ENCODE results near the gene GGCX.

Gene GGCX

DNA sequence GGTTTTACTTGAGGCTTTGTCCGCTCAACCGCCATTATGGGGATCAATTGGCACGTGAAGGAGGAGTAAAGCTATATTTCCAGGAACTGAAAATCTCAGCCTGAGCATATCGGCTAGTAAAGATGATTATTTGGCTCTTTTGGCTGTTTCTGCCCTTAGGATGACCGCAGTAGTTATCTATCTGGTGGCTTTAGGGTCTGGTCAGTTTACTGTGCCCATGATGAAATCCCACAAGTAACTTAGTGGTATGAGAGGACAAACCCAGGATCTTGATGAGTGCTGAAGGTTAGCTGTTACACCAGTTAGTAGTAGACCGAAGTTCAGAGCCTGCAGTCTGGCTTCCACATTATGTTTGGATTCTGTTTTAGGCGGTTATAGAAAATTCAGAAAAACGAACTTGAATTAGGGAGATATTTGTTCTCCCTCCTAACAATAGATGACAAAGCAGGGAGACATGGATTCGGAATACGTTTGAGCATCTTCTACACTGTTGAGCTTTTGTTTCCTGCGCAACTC lies 21.1 kb downstream of the GGCX start:
- DNase-seq = no peak

DNA sequence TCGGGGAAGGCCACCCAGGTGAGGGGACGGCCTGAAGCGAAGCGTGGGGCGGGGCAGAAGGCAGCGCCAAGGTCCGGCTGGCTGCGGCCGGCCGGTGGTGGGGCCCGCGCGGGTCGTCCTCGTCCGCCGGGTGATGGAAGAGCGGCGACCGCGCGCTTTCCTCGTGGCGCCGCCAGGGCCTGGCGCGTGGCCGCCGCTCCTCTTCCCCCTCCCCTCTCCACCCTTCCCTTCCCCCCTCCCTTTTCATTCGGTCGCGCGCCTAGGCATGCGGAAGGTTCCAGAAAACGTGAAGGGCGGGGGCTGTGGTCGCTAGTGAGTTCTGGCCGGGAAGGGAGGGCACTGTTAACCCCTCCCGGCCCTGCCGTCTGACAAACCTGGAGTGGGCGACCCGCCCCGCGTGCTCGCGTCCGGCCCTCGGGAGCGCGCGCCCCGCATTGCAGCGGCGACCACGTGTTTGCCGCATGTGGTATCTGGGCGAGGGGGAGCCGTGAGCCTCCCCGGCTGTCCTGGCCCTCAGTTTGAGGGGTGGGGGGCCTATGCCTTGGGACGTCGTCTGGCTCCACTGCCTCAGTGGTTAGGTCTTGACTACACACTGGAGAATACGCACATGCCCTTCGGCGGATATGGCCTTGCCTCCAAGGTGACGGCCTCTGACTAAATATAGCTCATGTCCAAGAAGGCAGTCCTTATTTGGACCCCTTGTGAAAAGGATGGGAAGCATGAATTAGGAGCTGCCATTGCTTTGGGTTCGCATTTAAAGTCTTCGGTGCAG lies 21.7 kb downstream of the GGCX start:
- DNase-seq = peak; percentile 24 to 83 (median 71)

DNA sequence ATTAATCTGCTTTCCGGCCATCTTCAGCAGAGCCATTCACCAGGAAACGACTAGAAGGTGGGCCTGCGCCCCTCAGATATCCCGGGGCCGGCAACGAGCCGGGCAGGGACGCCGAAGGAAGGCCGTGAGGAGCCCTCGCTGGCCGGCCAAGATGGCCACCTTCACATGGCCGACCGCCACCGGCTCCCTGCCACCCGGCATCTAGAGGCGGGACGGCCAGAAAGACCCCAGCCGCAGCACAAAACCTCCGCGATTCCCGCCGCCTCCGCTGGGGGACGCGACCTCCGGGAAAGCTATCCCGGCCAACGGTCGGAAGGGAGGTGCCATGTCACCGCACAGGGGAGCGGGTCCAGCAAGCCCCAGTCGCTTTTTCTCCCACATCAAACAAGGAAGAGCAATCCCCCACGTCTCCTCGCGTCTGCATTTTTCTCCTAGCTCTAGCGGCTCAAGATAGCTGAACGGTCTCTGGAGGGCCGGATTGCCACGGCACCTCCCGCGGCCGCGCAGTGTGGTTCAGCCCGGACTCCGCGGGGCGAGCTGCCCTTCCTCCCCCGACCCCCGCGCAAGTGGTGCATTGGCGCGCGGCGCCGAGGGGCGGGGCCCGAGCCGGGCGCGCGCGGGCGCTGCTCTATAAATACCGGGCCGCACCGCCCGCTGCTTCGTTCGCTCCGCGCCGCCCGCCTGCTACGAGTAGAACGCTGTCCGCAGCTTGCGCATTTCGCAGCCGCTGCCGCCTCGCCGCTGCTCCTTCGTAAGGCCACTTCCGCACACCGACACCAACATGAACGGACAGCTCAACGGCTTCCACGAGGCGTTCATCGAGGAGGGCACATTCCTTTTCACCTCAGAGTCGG lies 22.6 kb downstream of the GGCX start, which contains the start of gene MAT2A:
Gene MAT2A (plus strand): TSS at position 662 of the 854 bp plus-strand sequence. CDS start 120 bp downstream, at position 782.
- DNase-seq = peak; percentile 66 to 99 (median 97)

DNA sequence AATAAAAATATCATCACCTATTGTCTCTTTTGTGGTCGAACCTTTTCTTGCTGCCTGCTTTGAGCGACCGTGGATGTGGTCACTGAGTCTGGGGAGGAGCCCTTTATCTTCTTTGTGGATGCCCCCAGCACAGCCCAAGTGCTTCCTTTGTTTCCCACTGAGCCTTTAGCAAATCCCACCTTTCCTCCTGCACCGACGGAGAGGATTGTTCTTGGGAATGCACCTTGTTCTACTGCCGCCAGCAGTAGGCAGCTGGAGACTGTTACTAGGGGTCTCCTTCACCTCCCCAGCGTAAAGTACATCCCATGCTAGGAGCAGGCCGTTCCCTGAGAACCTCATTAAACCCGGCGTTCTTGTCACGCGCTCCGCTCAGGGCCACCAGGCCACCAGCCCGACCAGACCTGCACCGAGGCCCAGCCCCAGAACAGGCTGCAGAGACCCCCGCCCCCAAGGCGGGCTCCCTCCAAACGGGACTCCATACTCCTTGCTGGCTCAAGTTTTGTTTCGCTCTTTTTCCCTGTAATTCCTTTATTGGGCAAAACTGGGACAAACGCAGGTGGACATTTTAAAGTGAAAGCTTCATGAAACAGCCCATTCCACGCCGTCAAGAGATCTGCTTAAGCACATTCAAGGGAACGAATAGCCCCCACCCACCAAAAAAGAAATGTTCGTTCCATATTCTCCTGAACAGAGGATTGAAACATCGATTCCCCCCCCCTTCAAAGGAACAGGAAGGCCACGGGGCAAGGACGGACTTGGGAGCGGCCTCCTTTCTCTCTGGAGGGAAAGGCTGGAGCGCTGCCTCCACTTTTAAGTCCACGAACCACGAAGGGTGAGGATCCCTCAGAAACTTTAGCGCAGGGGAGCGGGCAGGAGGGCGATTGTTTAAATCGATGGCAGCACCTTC lies 23.4 kb downstream of the GGCX start:
- DNase-seq = peak in 13 of 14 donors; percentile 17 to 85 (median 66)

DNA sequence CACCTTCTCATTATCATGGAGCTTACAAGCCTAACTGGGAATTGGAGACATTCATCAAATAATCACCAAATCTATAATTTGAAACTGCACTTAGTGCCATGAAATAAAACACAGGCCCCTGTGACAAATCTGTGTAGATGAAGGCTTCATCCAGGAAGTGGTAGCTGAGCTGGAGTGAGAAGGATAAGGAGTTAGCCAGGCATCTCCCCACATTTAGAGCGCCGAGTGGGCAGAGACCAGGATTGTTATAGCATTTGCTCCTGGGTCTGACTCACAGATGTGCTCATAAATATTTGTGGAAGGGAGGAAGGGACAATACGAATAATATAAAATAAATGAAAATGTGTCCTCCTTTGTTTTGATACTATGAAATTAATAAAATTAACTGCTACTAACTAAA lies 24.8 kb downstream of the GGCX start:
- DNase-seq = no peak

DNA sequence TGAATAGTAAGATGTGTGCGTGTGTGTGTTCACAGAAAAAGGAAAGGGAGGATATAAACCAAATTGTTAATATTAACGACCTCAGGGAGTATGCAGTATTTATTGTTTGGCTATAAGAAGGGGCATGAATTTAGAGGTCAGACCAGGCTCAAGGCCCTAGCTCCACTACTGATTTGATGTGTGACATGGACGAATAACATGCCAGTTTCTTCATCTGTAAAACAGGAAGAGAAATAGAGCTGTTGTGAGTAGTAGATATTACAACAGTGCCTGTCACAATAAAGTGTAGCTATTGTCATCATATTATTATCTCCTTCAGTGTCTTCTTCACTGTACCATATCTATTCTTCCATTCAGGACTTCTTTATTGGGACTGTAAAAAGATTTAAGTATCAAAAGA lies 26.4 kb downstream of the GGCX start:
- no peak for DNase-seq

DNA sequence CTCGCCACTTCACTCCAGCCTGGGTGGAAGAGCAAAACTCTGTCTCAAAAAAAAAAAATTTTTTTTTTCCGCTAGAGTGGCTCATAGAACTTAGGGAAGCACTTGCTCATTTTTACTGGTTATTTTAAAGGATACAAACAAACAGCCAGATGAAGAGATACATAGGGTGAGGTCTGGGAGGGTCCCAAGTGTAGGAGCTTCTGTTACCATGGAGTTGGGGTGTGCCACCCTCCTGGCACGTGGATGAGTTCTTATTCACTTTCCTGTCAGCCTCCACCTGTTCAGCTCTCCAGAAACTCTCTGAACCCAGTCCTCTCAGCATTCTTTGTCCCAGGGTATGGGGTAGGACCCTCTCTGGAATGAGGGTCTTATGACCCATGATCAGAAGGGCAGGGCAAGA lies 27.2 kb downstream of the GGCX start:
- DNase-seq = no peak

DNA sequence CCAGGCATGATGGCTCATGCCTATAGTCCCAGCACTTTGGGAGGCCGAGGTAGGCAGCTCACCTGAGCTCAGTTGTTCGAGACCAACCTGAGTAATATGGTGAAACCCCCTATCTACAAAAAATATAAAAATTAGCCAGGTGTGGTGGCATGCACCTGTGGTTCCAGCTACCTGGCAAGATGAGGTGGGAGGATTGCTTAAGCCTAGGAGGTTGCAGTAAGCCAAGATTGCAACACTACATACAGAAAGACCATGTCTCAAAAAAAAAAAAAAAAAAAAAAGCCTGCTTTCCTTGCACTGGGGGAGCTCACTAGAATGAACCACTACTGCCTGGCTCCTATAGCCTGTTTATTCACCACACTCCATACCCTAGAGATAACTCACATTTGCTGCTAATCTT lies 29.7 kb downstream of the GGCX start:
- no peak for DNase-seq

DNA sequence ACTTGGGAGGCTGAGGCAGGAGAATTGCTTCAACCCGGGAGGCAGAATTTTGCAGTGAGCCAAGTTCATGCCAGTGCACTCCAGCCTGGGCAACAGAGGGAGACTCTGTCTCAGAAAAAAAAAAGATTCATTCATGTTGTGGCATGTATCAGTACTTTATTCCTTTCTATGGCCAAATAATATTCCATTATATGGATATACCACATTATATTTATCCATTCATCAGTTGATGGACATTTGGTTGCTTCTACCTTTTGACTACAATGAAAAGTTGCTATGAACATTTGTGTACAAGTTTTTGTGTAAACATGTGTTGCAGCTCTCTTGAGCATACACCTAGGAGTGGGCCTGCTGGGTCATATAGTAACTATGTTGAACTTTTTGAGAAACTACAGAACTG lies 31.5 kb downstream of the GGCX start:
- DNase-seq = no peak

DNA sequence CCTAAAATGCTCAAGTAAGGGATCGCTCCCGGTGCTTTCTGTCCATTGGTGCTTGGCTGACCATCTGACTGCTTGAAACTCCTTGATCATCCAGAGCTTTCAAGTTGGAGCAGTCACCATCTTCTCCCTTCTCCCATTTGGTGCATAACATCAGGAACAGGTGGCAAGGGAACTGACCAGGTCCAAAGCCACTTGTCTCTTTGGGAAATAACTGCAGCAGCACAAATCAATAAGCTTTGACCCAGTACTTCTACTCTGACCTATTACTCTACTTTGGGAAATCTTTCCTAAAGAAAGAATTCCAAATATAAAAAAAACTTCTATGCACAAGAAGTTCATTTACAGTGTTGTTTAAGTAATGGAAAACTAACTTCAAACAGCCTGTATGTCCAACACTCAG lies 32.9 kb downstream of the GGCX start:
- no peak for DNase-seq

DNA sequence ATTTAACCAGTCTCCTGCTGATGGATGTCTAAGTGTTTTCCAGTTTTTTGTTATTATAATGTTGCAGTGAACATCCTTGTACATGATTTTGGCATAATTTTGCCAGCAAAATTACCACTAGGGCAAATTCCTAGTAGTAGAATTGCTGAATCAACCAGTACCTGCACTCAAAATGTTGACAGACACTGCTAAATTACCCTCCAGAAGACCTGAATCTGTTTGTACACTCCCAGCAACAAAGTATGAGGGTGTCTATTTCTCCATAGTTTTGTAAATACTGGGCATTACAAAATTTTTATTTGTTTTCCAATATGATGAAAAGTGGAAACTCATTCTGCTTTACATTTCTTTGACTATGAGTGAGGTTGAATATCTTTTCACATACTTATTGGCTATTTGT lies 33.5 kb downstream of the GGCX start:
- no peak for DNase-seq

DNA sequence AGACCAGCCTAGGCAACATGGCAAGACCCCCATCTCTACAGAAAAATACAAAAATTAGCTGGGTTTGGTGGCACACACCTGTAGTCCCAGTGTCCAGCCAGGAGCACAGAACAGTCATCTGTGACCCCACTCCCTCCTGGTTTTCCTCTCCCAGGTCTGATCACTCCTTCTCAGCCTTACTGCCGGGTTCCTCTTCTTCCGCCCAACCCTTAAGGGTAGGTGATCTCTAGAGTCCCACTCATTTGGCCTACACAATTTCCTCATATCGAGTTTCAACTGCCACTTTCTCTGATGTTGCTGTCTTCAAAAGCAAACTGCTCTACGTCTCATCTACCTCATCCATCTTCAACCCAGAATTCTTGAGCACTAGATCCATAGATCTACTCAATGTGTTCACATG lies 35.7 kb downstream of the GGCX start:
- DNase-seq = no peak

DNA sequence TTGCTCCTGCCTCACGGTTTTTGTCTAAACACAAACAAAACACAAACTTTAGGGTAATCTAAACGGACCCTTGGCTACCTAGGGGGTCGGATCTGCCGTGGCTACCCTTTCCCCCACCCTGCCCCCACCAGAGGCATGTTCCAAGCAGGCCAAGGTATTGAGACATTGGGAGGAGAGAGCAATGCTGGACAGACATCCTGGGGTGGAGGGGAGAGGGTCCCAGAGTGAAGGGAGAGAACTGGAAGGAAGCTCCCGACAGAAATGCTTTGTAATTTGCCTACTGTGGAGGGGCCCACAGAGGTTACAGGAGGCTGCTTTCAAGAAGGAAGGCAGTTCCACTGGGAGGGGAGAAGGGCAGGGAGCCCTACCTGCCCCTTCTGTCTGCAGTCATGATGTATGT lies 36.3 kb downstream of the GGCX start:
- DNase-seq = no peak

DNA sequence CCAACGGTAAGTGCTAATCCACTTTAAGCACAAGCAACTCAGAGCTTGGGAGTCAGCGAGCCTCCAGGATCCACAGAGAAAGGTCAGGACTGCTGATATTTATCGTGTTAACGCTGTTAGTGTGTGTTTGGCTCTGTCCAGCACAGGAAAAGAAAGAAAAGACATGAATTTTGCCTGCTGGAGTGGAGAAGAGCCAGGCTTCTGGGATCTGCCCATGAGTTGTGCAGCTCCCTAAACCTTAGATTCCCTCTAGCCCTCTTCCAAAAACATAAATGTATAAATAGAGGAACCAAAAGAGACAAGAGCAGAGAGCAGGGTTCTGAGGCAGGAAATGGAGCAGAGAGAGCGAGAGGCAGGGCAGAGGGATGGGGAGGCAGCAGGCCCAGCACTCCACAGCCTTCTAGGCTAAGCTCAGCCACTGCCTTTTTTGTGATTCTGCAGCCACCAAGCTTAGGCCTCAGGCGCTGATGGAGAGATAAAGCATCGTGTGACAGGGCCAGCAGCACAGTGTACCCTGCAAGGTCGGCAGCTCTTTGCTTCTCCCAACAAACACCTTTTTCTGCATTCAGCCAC lies 36.9 kb downstream of the GGCX start:
- DNase-seq = peak in 3 of 14 donors; percentile 27 to 66 (median 33)

DNA sequence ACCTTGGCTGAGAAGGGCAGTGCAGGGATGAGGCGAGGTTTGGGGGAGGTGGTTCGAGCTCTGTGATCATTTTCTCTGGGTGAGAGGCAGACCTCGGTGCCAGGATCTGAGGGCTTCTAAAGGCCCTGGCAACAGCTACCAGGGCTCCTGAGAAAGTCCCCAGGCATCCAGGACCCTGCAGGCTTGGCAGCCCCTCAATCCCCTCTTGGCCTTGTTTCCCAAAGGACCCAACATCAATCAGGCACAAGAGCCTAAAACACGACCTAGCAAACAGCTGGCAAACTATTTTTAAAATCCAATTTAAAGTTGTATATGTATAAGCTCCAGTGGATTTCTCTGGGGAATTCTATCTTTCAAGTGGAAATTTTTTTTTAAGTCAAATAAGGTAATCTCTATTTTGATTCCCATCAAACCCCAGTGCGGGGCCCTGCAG lies 37.4 kb downstream of the GGCX start:
- peak in 4 of 14 donors; percentile 12 to 51 (median 42) for DNase-seq

DNA sequence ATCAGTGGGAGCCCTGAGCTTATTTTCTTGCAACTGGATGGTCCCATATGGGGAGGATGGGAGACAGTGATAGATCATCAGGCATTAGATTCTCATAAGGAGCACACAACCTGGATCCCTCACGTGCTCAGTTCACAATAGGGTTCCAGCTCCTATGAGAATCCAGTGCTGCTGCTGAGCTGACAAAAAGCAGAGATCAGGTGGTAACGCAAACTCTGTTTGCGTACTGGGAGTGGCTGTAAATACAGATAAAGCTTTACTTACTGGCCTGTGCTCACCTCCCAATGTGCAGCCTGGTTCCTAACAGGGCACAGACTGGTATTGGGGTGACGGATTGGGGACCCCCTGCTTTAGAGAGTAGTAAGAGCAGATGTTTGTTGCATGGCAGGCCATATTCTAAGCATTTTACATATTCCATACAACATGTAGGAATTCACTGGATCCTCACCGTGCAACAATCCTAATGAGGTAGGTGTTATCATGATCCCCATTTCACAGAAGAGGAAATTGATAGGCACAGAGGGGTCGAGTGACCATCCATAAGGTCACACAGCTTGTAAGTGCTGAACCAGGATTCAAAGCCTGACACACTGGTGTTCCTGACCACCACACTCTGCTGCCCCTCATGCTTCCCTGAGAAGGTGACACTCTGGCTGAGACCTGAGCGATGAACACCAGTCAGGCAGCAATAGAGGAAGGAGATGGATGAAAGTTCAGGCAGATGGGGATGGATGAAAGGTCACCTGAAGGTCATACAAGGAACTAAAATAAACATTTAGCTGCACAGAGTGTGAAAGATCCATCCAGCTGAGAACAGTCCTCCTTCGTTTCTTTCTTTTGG lies 38.0 kb downstream of the GGCX start:
- no peak for DNase-seq

DNA sequence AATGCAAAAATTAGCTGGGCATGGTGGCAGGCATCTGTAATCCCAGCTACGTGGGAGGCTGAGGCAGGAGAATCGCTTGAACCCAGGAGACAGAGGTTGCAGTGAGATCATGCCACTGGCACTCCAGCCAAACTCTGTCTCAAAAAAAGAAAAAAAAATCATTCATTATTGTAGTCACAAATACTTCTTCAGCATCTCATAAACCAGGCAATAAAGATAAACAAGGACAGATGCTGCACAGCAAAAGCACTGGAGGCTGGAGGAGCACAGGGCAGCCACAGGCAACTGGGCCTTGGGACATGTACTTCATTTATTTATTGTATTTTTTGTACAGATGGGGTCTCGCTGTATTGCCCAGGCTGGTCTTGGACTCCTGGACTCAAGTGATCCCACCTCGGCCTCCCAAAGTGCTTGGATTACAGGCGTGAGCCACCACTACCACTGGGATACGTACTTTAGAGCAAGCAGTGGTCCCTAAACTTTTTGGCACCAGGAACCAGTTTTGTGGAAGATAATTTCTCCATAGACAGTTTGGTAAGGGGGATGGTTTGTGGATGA lies 39.1 kb downstream of the GGCX start:
- DNase-seq = no peak

DNA sequence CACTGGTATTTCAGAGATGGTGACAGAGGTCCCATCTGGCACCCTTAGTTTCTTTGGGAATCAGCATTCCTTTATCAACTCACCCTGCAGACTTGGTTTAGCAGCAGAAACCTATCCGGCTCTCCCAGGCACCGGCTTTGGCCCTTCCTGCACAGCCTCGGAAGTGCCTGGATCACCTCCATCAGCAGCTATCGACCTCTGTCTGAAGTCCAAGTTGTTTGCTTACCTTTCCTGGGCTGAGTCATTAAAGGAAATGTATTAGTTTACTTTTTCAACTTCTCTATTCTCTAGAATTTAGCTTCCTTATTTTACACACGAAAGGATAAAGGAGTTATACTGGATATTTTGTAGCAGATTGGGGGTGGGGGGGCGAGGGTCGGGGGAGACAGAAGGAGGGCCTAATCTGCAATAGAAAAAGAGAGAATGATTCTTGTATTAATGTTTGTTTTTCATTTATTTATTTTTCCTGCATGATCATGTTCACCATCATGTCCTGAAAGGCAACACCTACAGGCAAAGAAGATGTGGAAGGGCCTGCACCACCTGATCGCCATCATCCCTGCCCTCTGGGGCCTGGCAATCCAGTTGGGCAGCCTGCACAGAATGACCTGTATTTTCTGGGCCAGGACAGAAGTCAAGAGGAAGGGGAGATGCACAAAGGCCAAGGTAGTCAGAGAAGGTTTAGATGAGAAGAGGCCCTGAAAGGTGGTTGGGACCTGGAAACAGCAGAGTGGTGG lies 44.5 kb downstream of the GGCX start:
- DNase-seq = no peak

DNA sequence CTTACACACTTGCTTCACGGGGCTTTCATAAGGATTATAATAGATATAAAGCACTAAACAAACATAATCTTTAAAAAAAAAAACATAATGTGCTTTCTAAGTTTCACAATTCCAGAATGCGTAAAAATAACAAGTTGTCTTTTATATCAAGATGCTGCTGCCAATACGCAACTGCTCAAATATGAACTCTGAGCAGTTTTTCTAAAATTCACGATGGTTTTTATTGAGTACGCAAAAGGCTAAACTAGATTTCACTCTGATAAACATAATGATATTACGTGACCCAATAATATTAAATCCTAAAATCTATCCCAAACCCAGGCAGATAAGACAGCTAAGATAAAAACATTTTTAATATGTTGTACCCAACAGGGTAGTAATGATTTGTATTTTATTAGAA lies 47.0 kb downstream of the GGCX start:
- no peak for DNase-seq
